Left renal cortex interstitium (tissue), 4 donors: ENCODE measurements around the gene PSRC1. TPM values are rescaled to one million over a fixed set of nuclear protein-coding genes. Genes with fewer than 3 reads are reported as not detected.
"Not testable (repeated sequence)": the region's sequence is repeated elsewhere in the genome, so short reads cannot be mapped to it uniquely, and the experiment has no call there.

Source experiments
- DNase-seq, 4 donors: peaks; one replicate each; pipeline ENCODE4 v3.0.0-alpha.2; 2013; ENCODE audit warnings: low read depth in 4 of 4, low spot score in 2 of 4, missing footprints in 1 of 4
- polyA plus RNA-seq, 4 donors: library from polyadenylated mRNA; unstranded; fragments of 120-200 nt; gene quantifications; one replicate each; pipeline ENCODE4 v1.2.1, GENCODE V29; 2013; ENCODE audit not compliant: insufficient read length in 4 of 4

Gene PSRC1
- polyA plus RNA-seq, 4 donors = 22.2 to 29.6 (median 27.6) TPM

- DNase-seq = no peak
Measured at GRCh38 chr1:109298666-109299557, 16.0 kb upstream of the PSRC1 start.

GRCh38 chr1:109296782-109297181, 13.8 kb upstream of the PSRC1 start:
- no peak for DNase-seq

- DNase-seq = no peak
Measured at GRCh38 chr1:109295712-109296415, 12.9 kb upstream of the PSRC1 start.

- no peak for DNase-seq
Measured at GRCh38 chr1:109294481-109294880, 11.5 kb upstream of the PSRC1 start.

GRCh38 chr1:109293026-109293425, 10.1 kb upstream of the PSRC1 start:
- DNase-seq = no peak

GRCh38 chr1:109292364-109292763, 9.4 kb upstream of the PSRC1 start:
- no peak for DNase-seq

- no peak for DNase-seq
Measured at GRCh38 chr1:109290998-109291397, 8.1 kb upstream of the PSRC1 start.

- DNase-seq = no peak
Measured at GRCh38 chr1:109290137-109290536, 7.2 kb upstream of the PSRC1 start.

- not testable (repeated sequence) for DNase-seq
Measured at GRCh38 chr1:109286762-109287161, 3.8 kb upstream of the PSRC1 start.

GRCh38 chr1:109283748-109284600, 1.0 kb upstream of the PSRC1 start:
- DNase-seq = no peak

- no peak for DNase-seq
Measured at GRCh38 chr1:109282497-109282951, 421 bp downstream of the PSRC1 start.

- DNase-seq = no peak
Measured at GRCh38 chr1:109281680-109282496, 1.1 kb downstream of the PSRC1 start.

GRCh38 chr1:109280862-109281261, 2.1 kb downstream of the PSRC1 start:
- no peak for DNase-seq

- DNase-seq = no peak
Measured at GRCh38 chr1:109279615-109280278, 3.2 kb downstream of the PSRC1 start.

- DNase-seq = no peak
Measured at GRCh38 chr1:109277434-109278204, 5.3 kb downstream of the PSRC1 start.

GRCh38 chr1:109275706-109276345, 7.1 kb downstream of the PSRC1 start:
- no peak for DNase-seq

GRCh38 chr1:109274533-109275476, 8.1 kb downstream of the PSRC1 start:
- DNase-seq = no peak
